HuH-7.5 (cell line): Measurements from ENCODE around the gene GABBR1.
A peak's percentile ranks its signal among the peaks of the same experiment; 100 is the strongest.

Experiments
- DNase-seq: peaks from one replicate; pipeline ENCODE4 v3.0.0; 2011; ENCODE audit warnings: low spot score

Gene GABBR1

GRCh38 chr6:29653452-29654038 lies 20.6 kb upstream of the GABBR1 start:
- no peak for DNase-seq

- no peak for DNase-seq
Observed at GRCh38 chr6:29652198-29652584, 19.2 kb upstream of the GABBR1 start.

- DNase-seq = no peak
Observed at GRCh38 chr6:29651413-29652197, 18.6 kb upstream of the GABBR1 start.

GRCh38 chr6:29649701-29650673 lies 17.0 kb upstream of the GABBR1 start:
- peak; percentile 68 for DNase-seq

- no peak for DNase-seq
Observed at GRCh38 chr6:29647927-29648642, 15.1 kb upstream of the GABBR1 start.

- DNase-seq = no peak
Observed at GRCh38 chr6:29641430-29642148, 8.6 kb upstream of the GABBR1 start.

GRCh38 chr6:29637247-29637646 lies 4.3 kb upstream of the GABBR1 start:
- no peak for DNase-seq

- no peak for DNase-seq
Observed at GRCh38 chr6:29633534-29633905, 537 bp upstream of the GABBR1 start.

- no peak for DNase-seq
Observed at GRCh38 chr6:29631860-29632731, 887 bp downstream of the GABBR1 start.

GRCh38 chr6:29631209-29631810 lies 1.7 kb downstream of the GABBR1 start:
- DNase-seq = no peak

- DNase-seq = no peak
Observed at GRCh38 chr6:29630315-29630714, 2.7 kb downstream of the GABBR1 start.

- no peak for DNase-seq
Observed at GRCh38 chr6:29629571-29629970, 3.4 kb downstream of the GABBR1 start.

- peak; percentile 84 for DNase-seq
Observed at GRCh38 chr6:29628419-29629281, 4.3 kb downstream of the GABBR1 start.

- DNase-seq = peak; percentile 31
Observed at GRCh38 chr6:29627755-29628418, 5.1 kb downstream of the GABBR1 start.

- DNase-seq = no peak
Observed at GRCh38 chr6:29626948-29627754, 5.8 kb downstream of the GABBR1 start.

GRCh38 chr6:29625337-29625930 lies 7.5 kb downstream of the GABBR1 start:
- no peak for DNase-seq

GRCh38 chr6:29624520-29624961 lies 8.4 kb downstream of the GABBR1 start:
- DNase-seq = no peak
